A673 (cell line): ENCODE measurements around the gene QRICH2. TPM values are rescaled to one million over a fixed set of nuclear protein-coding genes. Genes with fewer than 3 reads are reported as not detected.
"Not testable (repeated sequence)": the region's sequence is repeated elsewhere in the genome, so short reads cannot be mapped to it uniquely, and the experiment has no call there.

Source experiments
- BruUV-seq: library from RNA; stranded (reverse); fragments of 400-500 nt; replicated peaks from 2 replicates; lab custom pipeline; 2021; lab: Mats Ljungman, UMichigan
- CTCF ChIA-PET: fragments of 300-600 bp; sonication (Branson Sonifier 250); formaldehyde crosslinking; loops from one replicate; lab custom pipeline; 2022; ENCODE audit warnings: antibody characterized with exemption; lab: Charles Lee
- POLR2A ChIA-PET: fragments of 300-600 bp; sonication (Branson Sonifier 250); formaldehyde crosslinking; loops from one replicate; lab custom pipeline; 2022; ENCODE audit warnings: antibody characterized with exemption; ENCODE audit not compliant: low non-redundant PET; lab: Charles Lee
- DNase-seq: peaks from one replicate; pipeline ENCODE4 v3.0.0-alpha.2; 2015; ENCODE audit warnings: low spot score
- H3K27ac ChIP-seq: fragments of 200-600 bp; sonication (generic); 2 replicates; pipeline ENCODE4 v1.5.1; 2016; ENCODE audit warnings: mixed run types, low read depth, mild to moderate bottlenecking, mixed read lengths, antibody characterized with exemption, low read length; ENCODE audit not compliant: poor library complexity, severe bottlenecking
- H3K27me3 ChIP-seq: fragments of 200-600 bp; sonication (generic); replicated peaks from 2 replicates; pipeline ENCODE4 v1.6.1; 2017; ENCODE audit warnings: mixed run types, low read depth, mild to moderate bottlenecking, mixed read lengths, antibody characterized with exemption, low read length; ENCODE audit not compliant: insufficient read depth, poor library complexity
- H3K36me3 ChIP-seq: fragments of 200-600 bp; sonication (generic); 2 replicates; pipeline ENCODE4 v1.6.1; 2016; ENCODE audit warnings: mixed run types, mild to moderate bottlenecking, mixed read lengths, antibody characterized with exemption, low read length; ENCODE audit not compliant: insufficient read depth, poor library complexity, severe bottlenecking
- H3K4me1 ChIP-seq: fragments of 200-600 bp; sonication (generic); 2 replicates; pipeline ENCODE4 v1.6.1; 2017; ENCODE audit warnings: mixed run types, mild to moderate bottlenecking, mixed read lengths, antibody characterized with exemption, low read length; ENCODE audit not compliant: insufficient read depth, poor library complexity, severe bottlenecking
- H3K4me3 ChIP-seq: fragments of 200-600 bp; sonication (generic); 2 replicates; pipeline ENCODE4 v1.5.1; 2016; ENCODE audit warnings: low read depth, mixed run types, mild to moderate bottlenecking, mixed read lengths, low read length; ENCODE audit not compliant: poor library complexity, severe bottlenecking
- H3K9me3 ChIP-seq: fragments of 200-600 bp; sonication (generic); 2 replicates; pipeline ENCODE4 v1.6.1; 2016; ENCODE audit warnings: mixed run types, low read depth, mild to moderate bottlenecking, mixed read lengths, antibody characterized with exemption, low read length; ENCODE audit not compliant: poor library complexity, severe bottlenecking
- EZH2 ChIP-seq: fragments of 200-600 bp; sonication (generic); IDR thresholded peaks from 2 replicates; pipeline ENCODE4 v1.6.1; 2017; ENCODE audit warnings: borderline replicate concordance, low read depth, mild to moderate bottlenecking, mixed read lengths, antibody characterized with exemption, low read length; ENCODE audit not compliant: poor library complexity, severe bottlenecking
- intact Hi-C: fragments of 100-400 bp; cut with micrococcal nuclease; formaldehyde crosslinking; loops from one replicate; pipeline ENCODE4 v1.10.0; 2022; ENCODE audit not compliant: unreplicated experiment
- total RNA-seq: library from RNA; stranded (reverse); gene quantifications from 2 replicates; pipeline ENCODE4 v1.2.3, GENCODE V29; 2021
- TF ChIP-seq, protein P1 (sequence below): fragments of 300-800, 200-600 bp; sonication (generic); conservative IDR thresholded peaks from 2 replicates; pipeline ENCODE4 v1.5.1; 2017; ENCODE audit warnings: low read depth, mild to moderate bottlenecking, antibody characterized with exemption, low read length, moderate library complexity, mixed read lengths

The QRICH2 gene
- total RNA-seq, 1 experiment from 2014 or later, result 4.3 TPM

DNA sequence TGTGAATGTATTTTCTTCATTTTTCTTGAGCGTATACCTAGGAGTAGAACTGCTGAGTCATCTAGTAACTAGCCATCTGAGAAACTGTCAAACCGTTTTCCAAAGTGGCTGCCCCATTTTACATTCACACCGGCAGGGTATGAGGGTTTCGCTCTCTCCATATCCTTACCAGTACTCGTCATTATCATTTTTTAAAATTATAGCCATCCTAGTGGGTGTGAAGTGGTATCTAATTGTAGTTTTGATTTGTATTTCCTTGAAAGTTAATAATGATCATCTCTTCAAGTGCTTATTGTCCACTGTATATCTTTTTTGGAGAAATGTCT lies 73.8 kb downstream of the QRICH2 start:
- Histone ChIP-seq H3K27ac (no peak overlapping the region), H3K9me3 (no peaks in the 10 kb centered on the region), H3K4me3 (no peak overlapping the region), H3K4me1 (no peaks in the 10 kb centered on the region), H3K36me3 (no peaks in the 10 kb centered on the region), H3K27me3 (peaks cover 34% of the 10 kb centered on the region)
- POLR2A ChIA-PET, result no interaction called here
- CTCF ChIA-PET, result no interaction called here
- no peak for DNase-seq
- no TSS peak for BruUV-seq
- TF ChIP-seq, protein P1, sequence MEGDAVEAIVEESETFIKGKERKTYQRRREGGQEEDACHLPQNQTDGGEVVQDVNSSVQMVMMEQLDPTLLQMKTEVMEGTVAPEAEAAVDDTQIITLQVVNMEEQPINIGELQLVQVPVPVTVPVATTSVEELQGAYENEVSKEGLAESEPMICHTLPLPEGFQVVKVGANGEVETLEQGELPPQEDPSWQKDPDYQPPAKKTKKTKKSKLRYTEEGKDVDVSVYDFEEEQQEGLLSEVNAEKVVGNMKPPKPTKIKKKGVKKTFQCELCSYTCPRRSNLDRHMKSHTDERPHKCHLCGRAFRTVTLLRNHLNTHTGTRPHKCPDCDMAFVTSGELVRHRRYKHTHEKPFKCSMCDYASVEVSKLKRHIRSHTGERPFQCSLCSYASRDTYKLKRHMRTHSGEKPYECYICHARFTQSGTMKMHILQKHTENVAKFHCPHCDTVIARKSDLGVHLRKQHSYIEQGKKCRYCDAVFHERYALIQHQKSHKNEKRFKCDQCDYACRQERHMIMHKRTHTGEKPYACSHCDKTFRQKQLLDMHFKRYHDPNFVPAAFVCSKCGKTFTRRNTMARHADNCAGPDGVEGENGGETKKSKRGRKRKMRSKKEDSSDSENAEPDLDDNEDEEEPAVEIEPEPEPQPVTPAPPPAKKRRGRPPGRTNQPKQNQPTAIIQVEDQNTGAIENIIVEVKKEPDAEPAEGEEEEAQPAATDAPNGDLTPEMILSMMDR, result no peak
- no peak for TF ChIP-seq EZH2
- intact Hi-C loops, result no loop called here

DNA sequence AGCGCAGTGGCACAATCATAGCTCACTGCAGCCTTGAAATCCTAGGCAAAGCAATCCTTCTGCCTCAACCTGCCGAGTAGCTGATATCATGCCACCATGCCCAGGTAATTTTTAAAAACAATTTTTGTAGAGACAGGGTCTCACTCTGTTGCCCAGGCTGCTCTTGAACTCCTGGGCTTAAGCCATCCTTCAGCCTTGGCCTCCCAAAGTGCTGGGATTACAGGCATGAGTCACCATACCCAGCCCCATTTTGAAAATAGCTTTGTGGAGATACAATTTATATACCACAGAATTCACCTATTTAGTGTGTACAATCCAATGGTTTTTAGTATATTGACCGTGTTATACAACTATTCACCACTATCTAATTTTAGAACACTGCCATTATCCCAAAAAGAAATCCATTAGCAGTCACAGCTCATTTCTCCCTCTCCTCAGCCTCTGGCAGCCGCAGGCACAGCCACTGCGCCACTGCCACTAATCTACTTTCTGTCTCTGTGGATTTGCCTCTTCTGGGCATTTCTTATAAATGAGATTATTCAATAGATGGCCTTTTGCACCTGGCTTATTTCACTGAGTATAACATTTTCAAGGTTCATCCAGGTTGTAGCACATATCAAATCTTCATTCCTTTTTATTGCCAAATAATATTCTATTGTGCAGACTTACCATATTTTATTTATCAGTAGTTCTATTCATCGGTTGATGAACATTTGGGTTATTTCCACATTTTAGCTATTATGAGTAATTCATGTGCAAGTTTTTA lies 74.3 kb downstream of the QRICH2 start:
- BruUV-seq, result no TSS peak
- no peak for TF ChIP-seq EZH2
- TF ChIP-seq, protein P1, result no peak
- Histone ChIP-seq H3K4me3 (no peak overlapping the region), H3K4me1 (no peaks in the 10 kb centered on the region), H3K36me3 (no peaks in the 10 kb centered on the region), H3K27ac (no peak overlapping the region), H3K9me3 (no peaks in the 10 kb centered on the region), H3K27me3 (peaks cover 34% of the 10 kb centered on the region)
- ChIA-PET POLR2A (no interaction called here), CTCF (no interaction called here)
- no peak for DNase-seq
- intact Hi-C loops, result no loop called here

DNA sequence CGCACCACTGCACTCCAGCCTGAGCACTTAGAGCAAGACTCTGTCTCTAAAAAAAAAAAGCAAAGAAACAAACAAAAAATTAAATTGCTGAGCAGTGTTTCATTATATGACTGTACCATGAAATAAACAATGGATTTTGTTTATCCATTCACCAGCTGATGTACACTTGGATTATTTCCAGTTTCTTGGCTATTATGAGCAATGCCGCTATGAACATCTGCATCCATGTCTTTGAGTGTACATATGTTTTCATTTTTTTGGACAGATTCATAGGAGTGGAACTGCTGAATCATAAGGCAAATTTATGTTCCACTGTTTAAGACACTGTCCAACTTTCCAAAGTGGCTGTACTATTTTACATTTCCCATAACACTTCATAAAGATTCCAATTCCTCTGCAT lies 75.7 kb downstream of the QRICH2 start:
- DNase-seq, result no peak
- TF ChIP-seq EZH2, result no peak
- TF ChIP-seq, protein P1, result no peak
- Histone ChIP-seq H3K4me1 (no peaks in the 10 kb centered on the region), H3K27ac (no peak overlapping the region), H3K4me3 (no peak overlapping the region), H3K9me3 (no peaks in the 10 kb centered on the region), H3K27me3 (peaks cover 20% of the 10 kb centered on the region), H3K36me3 (no peaks in the 10 kb centered on the region)
- CTCF ChIA-PET, result no interaction called here
- POLR2A ChIA-PET, result no interaction called here
- intact Hi-C loops, result no loop called here
- no TSS peak for BruUV-seq

DNA sequence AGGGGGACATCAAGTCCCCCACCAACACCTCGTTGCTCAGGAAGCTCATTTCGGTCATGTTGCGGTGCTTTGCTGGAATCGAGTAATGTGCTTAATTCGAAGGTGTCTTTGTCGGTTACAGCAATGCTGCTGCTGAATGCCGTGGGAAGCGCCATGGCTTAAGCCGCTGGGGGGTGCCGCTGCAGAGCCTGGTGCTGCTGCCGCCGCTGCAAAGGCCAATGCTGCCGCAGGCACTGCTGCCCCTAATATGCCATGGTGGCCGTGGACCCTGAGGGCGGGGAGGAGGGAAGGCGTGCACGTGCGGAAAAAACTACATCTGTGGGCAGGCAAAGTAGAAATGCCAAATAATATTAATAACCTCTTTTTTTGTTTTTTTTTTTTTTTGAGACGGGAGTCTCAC lies 81.3 kb downstream of the QRICH2 start:
- POLR2A ChIA-PET, H3K9me3 ChIP-seq, H3K4me3 ChIP-seq, intact Hi-C loops, CTCF ChIA-PET, DNase-seq, H3K4me1 ChIP-seq, H3K36me3 ChIP-seq, BruUV-seq, H3K27ac ChIP-seq: not testable (repeated sequence)
- H3K27me3 ChIP-seq, result peaks cover 16% of the 10 kb centered on the region

DNA sequence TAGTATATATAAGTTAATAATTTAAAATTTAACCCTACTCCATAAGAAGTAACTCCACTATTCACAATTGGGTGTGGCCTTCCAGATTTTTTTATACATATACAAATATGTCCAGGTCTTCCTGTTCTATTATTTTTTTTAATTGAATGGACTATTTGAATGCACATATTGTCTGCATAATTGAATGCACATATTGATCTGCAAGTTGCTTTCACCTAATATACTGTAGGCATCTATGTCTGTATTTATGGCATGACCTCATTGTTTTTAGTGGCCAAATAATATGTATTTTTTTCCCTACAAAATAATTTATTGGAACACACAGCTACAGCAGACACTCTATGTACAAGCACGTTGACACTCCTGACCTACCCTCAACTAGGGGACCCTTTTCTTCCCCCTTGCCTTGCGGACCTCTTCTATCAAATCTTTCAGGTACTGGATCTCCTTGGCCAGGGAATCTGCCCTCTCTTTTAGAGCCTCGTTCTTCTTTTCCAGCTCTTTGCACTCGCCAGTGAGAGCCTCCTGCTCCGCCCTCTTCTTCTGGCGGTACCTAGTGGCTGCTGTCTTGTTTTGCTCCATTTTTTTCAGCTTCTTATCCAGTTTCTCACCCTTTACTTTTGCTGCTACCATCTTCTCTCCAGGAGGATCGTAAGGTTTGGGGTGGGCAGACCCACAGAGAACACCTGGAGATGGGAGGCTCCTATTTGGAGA lies 82.5 kb downstream of the QRICH2 start:
- POLR2A ChIA-PET, H3K9me3 ChIP-seq, H3K4me3 ChIP-seq, intact Hi-C loops, H3K4me1 ChIP-seq, H3K27ac ChIP-seq, DNase-seq, CTCF ChIA-PET, H3K36me3 ChIP-seq, BruUV-seq: not testable (repeated sequence)
- peaks cover 16% of the 10 kb centered on the region for H3K27me3 ChIP-seq
